ENCODE results near the gene LSAMP. TPM values are rescaled to one million over a fixed set of nuclear protein-coding genes. Genes with fewer than 3 reads are reported as not detected.

The LSAMP gene
- polyA plus RNA-seq, 2 of the 4 experiments (the other 2 are of a cell fraction) = 0.12 to 0.53 TPM

DNA sequence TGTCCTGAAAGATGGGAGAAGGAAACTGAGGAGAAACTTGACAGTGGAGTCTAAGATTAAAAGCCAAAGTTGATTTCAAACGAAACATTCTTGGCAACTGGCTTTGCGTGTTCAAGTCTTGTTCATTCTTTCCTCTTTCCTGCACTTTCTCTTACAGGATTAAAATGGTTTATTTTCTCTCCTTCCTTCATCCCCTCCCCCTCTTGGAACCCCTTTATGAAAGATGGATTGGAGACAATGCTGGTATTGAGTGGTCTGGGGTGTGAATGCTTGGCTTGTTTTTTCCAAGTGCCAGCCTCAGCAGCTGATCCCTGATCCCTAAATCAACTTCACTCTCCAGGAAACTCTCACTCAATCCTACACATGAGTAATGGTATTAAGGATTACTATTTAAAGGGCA lies 703 bp upstream of the LSAMP start:
- Histone ChIP-seq H3K27ac (no peak overlapping the region), H3K9me3 (no peaks in the 10 kb centered on the region), H3K4me2 (no peak overlapping the region), H3K4me1 (no peaks in the 10 kb centered on the region), H3K4me3 (no peak overlapping the region)
- ChIA-PET POLR2A (no interaction called here), CTCF (interaction anchor here (1.2 kb wide), 1 partner anchor 37 kb away, joined by 3 read pairs; no protein-coding TSS in a partner anchor)
- DNase-seq (ENCODE audit: low read depth in 1 of 2, low spot score in 1 of 2) (no peak), ATAC-seq (no peak), FAIRE-seq (no peak)
- TF ChIP-seq, protein P1, sequence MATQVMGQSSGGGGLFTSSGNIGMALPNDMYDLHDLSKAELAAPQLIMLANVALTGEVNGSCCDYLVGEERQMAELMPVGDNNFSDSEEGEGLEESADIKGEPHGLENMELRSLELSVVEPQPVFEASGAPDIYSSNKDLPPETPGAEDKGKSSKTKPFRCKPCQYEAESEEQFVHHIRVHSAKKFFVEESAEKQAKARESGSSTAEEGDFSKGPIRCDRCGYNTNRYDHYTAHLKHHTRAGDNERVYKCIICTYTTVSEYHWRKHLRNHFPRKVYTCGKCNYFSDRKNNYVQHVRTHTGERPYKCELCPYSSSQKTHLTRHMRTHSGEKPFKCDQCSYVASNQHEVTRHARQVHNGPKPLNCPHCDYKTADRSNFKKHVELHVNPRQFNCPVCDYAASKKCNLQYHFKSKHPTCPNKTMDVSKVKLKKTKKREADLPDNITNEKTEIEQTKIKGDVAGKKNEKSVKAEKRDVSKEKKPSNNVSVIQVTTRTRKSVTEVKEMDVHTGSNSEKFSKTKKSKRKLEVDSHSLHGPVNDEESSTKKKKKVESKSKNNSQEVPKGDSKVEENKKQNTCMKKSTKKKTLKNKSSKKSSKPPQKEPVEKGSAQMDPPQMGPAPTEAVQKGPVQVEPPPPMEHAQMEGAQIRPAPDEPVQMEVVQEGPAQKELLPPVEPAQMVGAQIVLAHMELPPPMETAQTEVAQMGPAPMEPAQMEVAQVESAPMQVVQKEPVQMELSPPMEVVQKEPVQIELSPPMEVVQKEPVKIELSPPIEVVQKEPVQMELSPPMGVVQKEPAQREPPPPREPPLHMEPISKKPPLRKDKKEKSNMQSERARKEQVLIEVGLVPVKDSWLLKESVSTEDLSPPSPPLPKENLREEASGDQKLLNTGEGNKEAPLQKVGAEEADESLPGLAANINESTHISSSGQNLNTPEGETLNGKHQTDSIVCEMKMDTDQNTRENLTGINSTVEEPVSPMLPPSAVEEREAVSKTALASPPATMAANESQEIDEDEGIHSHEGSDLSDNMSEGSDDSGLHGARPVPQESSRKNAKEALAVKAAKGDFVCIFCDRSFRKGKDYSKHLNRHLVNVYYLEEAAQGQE (IDR thresholded peaks at IDR 0.05) = no peak
- TF ChIP-seq JUN (IDR thresholded peaks at IDR 0.05) (no peak), MYC (IDR thresholded peaks at IDR 0.05; ENCODE audit: borderline replicate concordance, low read length) (no peak), ELK1 (IDR thresholded peaks at IDR 0.05; ENCODE audit: low read depth, low read length) (no peak), BCL3 (IDR thresholded peaks at IDR 0.05) (no peak), HOXB5 (CRISPR knock-in tag; IDR thresholded peaks at IDR 0.05) (no peak), FOSL2 (IDR thresholded peaks at IDR 0.05) (no peak), FOSL2 (CRISPR knock-in tag; IDR thresholded peaks at IDR 0.05) (no peak), NPAS2 (CRISPR knock-in tag; IDR thresholded peaks at IDR 0.05; ENCODE audit: borderline replicate concordance) (no peak), HOXA7 (CRISPR knock-in tag; IDR thresholded peaks at IDR 0.05) (no peak), CBX2 (IDR thresholded peaks at IDR 0.05; ENCODE audit: borderline replicate concordance, low read depth) (no peak), TFCP2L1 (CRISPR knock-in tag; IDR thresholded peaks at IDR 0.05) (no peak), RARB (CRISPR knock-in tag; IDR thresholded peaks at IDR 0.05) (no peak), E2F6 (IDR thresholded peaks at IDR 0.05; ENCODE audit: borderline replicate concordance, low read depth) (no peak), RCOR1 (IDR thresholded peaks at IDR 0.05; ENCODE audit: low read depth, low read length) (no peak), ZC3H11A (IDR thresholded peaks at IDR 0.05) (no peak), JUNB (IDR thresholded peaks at IDR 0.05) (no peak), SMC3 (IDR thresholded peaks at IDR 0.05) (no peak)
- WGBS (ENCODE audit: missing lambda C conversion rate) = 35% methylated on average over 2 of the region's 2 CpGs

GRCh38 chr3:116444819-116445310 lies 422 bp downstream of the LSAMP start:
- no peak for TF ChIP-seq FOSL2 (IDR thresholded peaks at IDR 0.05)
- no peak for TF ChIP-seq FOSL2 (CRISPR knock-in tag; IDR thresholded peaks at IDR 0.05)
- no peak for TF ChIP-seq GATA3 (IDR thresholded peaks at IDR 0.05; ENCODE audit: borderline replicate concordance)
- TF ChIP-seq ZSCAN20 (CRISPR knock-in tag; IDR thresholded peaks at IDR 0.05) = no peak
- TF ChIP-seq JUN (IDR thresholded peaks at IDR 0.05) = no peak
- TF ChIP-seq HES2 (IDR thresholded peaks at IDR 0.05) = no peak
- no peak for TF ChIP-seq PHF8 (IDR thresholded peaks at IDR 0.05; ENCODE audit: borderline replicate concordance, low read depth)
- TF ChIP-seq ELK1 (IDR thresholded peaks at IDR 0.05; ENCODE audit: low read depth, low read length) = no peak
- TF ChIP-seq NR3C1 (IDR thresholded peaks at IDR 0.05) = no peak
- peak overlapping the region; percentile 28; the same call in 1 of the 3 replicates for H3K4me2 ChIP-seq
- ChIA-PET POLR2A (no interaction called here), CTCF (interaction anchor here (1.2 kb wide), 1 partner anchor 35 kb away, joined by 3 read pairs; no protein-coding TSS in a partner anchor)
- no peaks in the 10 kb centered on the region for H3K9me3 ChIP-seq
- no peaks in the 10 kb centered on the region for H3K4me1 ChIP-seq
- FAIRE-seq (no peak), DNase-seq (ENCODE audit: low read depth in 1 of 2, low spot score in 1 of 2) (no peak), ATAC-seq (peak in 1 of 2 experiments; percentile 57; a peak in 3 of 6 replicates)
- no peak overlapping the region for H3K4me3 ChIP-seq
- no peak overlapping the region for H3K27ac ChIP-seq
- WGBS (ENCODE audit: missing lambda C conversion rate) = 12% methylated on average over 23 of the region's 26 CpGs
